ENCODE data around the gene DNAJB12. TPM values are rescaled to one million over a fixed set of nuclear protein-coding genes. Genes with fewer than 3 reads are reported as not detected.
A peak's percentile ranks its signal among the peaks of the same experiment; 100 is the strongest.

Gene DNAJB12
- total RNA-seq, 1 experiment from 2014 or later = 48.0 TPM

- Mint-ChIP-seq H3K4me1 (ENCODE audit: low read depth, unreplicated experiment) (peaks cover 59% of the 10 kb centered on the region), H3K27ac (ENCODE audit: unreplicated experiment) (peak overlapping the region; percentile 96), H3K9me3 (ENCODE audit: low read depth, unreplicated experiment) (no peaks in the 10 kb centered on the region), H3K36me3 (ENCODE audit: insufficient read depth, unreplicated experiment) (peaks cover 38% of the 10 kb centered on the region), H3K4me3 (ENCODE audit: low read depth, unreplicated experiment) (peak overlapping the region; percentile 24), H3K27me3 (ENCODE audit: unreplicated experiment) (no peaks in the 10 kb centered on the region)
- TF ChIP-seq, protein P1, sequence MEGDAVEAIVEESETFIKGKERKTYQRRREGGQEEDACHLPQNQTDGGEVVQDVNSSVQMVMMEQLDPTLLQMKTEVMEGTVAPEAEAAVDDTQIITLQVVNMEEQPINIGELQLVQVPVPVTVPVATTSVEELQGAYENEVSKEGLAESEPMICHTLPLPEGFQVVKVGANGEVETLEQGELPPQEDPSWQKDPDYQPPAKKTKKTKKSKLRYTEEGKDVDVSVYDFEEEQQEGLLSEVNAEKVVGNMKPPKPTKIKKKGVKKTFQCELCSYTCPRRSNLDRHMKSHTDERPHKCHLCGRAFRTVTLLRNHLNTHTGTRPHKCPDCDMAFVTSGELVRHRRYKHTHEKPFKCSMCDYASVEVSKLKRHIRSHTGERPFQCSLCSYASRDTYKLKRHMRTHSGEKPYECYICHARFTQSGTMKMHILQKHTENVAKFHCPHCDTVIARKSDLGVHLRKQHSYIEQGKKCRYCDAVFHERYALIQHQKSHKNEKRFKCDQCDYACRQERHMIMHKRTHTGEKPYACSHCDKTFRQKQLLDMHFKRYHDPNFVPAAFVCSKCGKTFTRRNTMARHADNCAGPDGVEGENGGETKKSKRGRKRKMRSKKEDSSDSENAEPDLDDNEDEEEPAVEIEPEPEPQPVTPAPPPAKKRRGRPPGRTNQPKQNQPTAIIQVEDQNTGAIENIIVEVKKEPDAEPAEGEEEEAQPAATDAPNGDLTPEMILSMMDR (IDR thresholded peaks at IDR 0.05; ENCODE audit: unreplicated experiment) = no peak
- no peak for DNase-seq
- BruUV-seq (replicated peaks) = no TSS peak
- CTCF ChIA-PET = interaction anchor here (0.6 to 1.6 kb wide), 2 partner anchors 18 to 23 kb away, joined by 3 to 7 read pairs; no protein-coding TSS in a partner anchor
- intact Hi-C loops (cut with micrococcal nuclease; ENCODE audit: unreplicated experiment) = no loop called here
Observed at GRCh38 chr10:72315054-72315453, 39.7 kb downstream of the DNAJB12 start.

DNA sequence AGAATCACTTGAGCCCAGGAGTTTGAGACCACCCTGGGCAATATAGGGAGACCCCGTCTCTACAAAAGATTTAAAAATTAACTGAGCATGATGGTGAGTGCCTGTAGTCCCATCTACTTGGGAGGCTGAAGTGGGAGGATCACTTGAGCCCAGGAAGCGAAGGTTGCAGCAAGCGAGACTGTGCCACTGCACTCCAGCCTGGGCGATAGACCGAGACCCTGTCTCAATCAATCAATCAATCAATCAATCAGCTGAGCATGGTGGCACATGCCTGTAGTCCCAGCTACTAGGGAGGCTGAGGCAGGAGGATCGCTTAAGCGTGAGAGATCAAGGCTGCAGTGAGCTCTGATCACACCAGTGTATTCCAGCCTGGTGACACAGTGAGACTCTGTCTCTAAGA lies 40.5 kb downstream of the DNAJB12 start:
- CTCF ChIA-PET = interaction anchor here (1.6 kb wide), 1 partner anchor 17 kb away, joined by 7 read pairs; no protein-coding TSS in a partner anchor
- Mint-ChIP-seq H3K4me3 (ENCODE audit: low read depth, unreplicated experiment) (no peak overlapping the region), H3K36me3 (ENCODE audit: insufficient read depth, unreplicated experiment) (peaks cover 34% of the 10 kb centered on the region), H3K27ac (ENCODE audit: unreplicated experiment) (peak overlapping the region; percentile 96), H3K9me3 (ENCODE audit: low read depth, unreplicated experiment) (no peaks in the 10 kb centered on the region), H3K4me1 (ENCODE audit: low read depth, unreplicated experiment) (peaks cover 62% of the 10 kb centered on the region), H3K27me3 (ENCODE audit: unreplicated experiment) (no peaks in the 10 kb centered on the region)
- DNase-seq = no peak
- intact Hi-C loops (cut with micrococcal nuclease; ENCODE audit: unreplicated experiment) = no loop called here
- TF ChIP-seq, protein P1 (IDR thresholded peaks at IDR 0.05; ENCODE audit: unreplicated experiment) = no peak
- no TSS peak for BruUV-seq (replicated peaks)

DNA sequence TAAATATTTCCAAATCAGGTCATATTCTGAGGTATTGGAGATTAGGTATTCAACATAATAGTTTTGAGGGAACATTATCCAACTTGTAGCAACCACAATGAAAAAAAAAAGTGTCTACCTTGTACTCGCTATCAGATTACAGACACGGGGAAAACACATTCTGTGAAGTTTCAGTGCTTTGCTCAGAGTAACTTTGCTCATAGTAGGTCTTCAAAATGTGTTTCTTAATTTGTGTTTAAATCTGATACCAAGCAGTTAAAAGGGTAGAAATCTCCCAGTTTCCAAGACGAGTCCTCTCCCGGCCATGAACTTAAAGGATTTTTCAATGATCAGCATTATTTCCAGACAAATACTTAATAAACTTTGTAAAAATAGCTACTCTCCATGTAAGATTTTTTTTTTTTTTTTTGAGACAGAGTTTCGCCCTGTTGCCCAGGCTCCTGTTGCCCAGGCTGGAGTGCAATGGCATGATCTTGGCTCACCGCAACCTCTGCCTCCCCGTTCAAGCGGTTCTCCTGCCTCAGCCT lies 41.8 kb downstream of the DNAJB12 start:
- no TSS peak for BruUV-seq (replicated peaks)
- Mint-ChIP-seq H3K27ac (ENCODE audit: unreplicated experiment) (no peak overlapping the region), H3K9me3 (ENCODE audit: low read depth, unreplicated experiment) (no peaks in the 10 kb centered on the region), H3K27me3 (ENCODE audit: unreplicated experiment) (no peaks in the 10 kb centered on the region), H3K4me3 (ENCODE audit: low read depth, unreplicated experiment) (no peak overlapping the region), H3K4me1 (ENCODE audit: low read depth, unreplicated experiment) (peaks cover 62% of the 10 kb centered on the region), H3K36me3 (ENCODE audit: insufficient read depth, unreplicated experiment) (peaks cover 36% of the 10 kb centered on the region)
- intact Hi-C loops (cut with micrococcal nuclease; ENCODE audit: unreplicated experiment) = no loop called here
- no peak for DNase-seq
- TF ChIP-seq, protein P1 (IDR thresholded peaks at IDR 0.05; ENCODE audit: unreplicated experiment) = no peak
- CTCF ChIA-PET = no interaction called here

DNA sequence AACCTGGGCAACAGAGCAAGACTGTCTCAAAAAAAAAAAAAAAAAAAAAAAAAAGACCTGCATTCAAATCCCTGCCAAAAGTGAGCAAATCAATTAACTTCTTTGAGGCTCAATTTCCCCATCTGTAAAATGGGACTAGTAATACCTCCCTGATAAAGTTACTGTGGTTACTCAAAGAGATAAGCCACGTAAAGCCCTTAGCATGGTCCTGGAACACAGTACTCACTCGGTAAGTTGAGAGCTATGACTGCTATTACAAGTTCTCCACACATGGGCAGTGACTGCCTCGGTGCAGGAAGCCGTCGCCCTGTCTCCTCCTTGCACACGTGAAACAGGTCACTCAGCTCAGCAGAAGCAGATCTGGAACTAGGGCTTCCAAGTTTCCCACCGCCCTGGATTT lies 43.1 kb downstream of the DNAJB12 start:
- Mint-ChIP-seq H3K36me3 (ENCODE audit: insufficient read depth, unreplicated experiment) (peaks cover 36% of the 10 kb centered on the region), H3K27me3 (ENCODE audit: unreplicated experiment) (no peaks in the 10 kb centered on the region)

More for the DNA sequence above, 43.1 kb downstream of the DNAJB12 start:
- H3K4me1 Mint-ChIP-seq (ENCODE audit: low read depth, unreplicated experiment) = peaks cover 54% of the 10 kb centered on the region
- DNase-seq = no peak
- intact Hi-C loops (cut with micrococcal nuclease; ENCODE audit: unreplicated experiment) = no loop called here
- TF ChIP-seq, protein P1 (IDR thresholded peaks at IDR 0.05; ENCODE audit: unreplicated experiment) = no peak
- no peaks in the 10 kb centered on the region for H3K9me3 Mint-ChIP-seq (ENCODE audit: low read depth, unreplicated experiment)
- CTCF ChIA-PET = interaction anchor here (0.7 kb wide), 1 partner anchor 35 kb away, joined by 3 read pairs; no protein-coding TSS in a partner anchor
- no TSS peak for BruUV-seq (replicated peaks)
- peak overlapping the region; percentile 68 for H3K27ac Mint-ChIP-seq (ENCODE audit: unreplicated experiment)
- H3K4me3 Mint-ChIP-seq (ENCODE audit: low read depth, unreplicated experiment) = no peak overlapping the region

Measured in Calu3 (cell line).